H1 (cell line): Measurements from ENCODE around the gene MAP4K5. TPM values are rescaled to one million over a fixed set of nuclear protein-coding genes. Genes with fewer than 3 reads are reported as not detected.

Source experiments
- CTCF ChIA-PET: fragments of 300-600 bp; sonication (Branson Sonifier 250); formaldehyde crosslinking; loops from one replicate; lab custom pipeline; 2021; ENCODE audit not compliant: partially characterized antibody; lab: Charles Lee
- POLR2A ChIA-PET: fragments of 300-600 bp; sonication (Branson Sonifier 250); formaldehyde crosslinking; loops from one replicate; lab custom pipeline; 2021; ENCODE audit warnings: inconsistent platforms; ENCODE audit not compliant: partially characterized antibody; lab: Charles Lee
- DNase-seq, 2 experiments: peaks; one replicate each; pipeline versions ENCODE4 v3.0.0 to v3.0.0-alpha.2; 2010 to 2022; ENCODE audit warnings: low spot score in 2 of 2, low read depth in 1 of 2, mixed read lengths in 1 of 2
- FAIRE-seq: peaks from 2 replicates; lab custom pipeline; 2011; peaks lifted over from hg19 to GRCh38; lab: Jason Lieb, UNC
- H2AFZ ChIP-seq: 2 replicates; pipeline ENCODE4 v1.8.1; 2012; ENCODE audit warnings: low read length, inconsistent platforms
- H2AK5ac ChIP-seq: 2 replicates; pipeline ENCODE4 v1.6.1; 2013; ENCODE audit warnings: low read depth, low read length
- H2BK120ac ChIP-seq: replicated peaks from 2 replicates; pipeline ENCODE3; 2013; ENCODE audit warnings: low read depth, low read length, inconsistent platforms
- H2BK12ac ChIP-seq: 2 replicates; pipeline ENCODE4 v1.6.1; 2013; ENCODE audit warnings: low read depth, low read length
- H2BK15ac ChIP-seq: 2 replicates; pipeline ENCODE4 v1.6.1; 2013; ENCODE audit warnings: low read length
- H2BK20ac ChIP-seq: 2 replicates; pipeline ENCODE4 v1.6.1; 2013; ENCODE audit warnings: low read length
- H2BK5ac ChIP-seq: 2 replicates; pipeline ENCODE4 v1.6.1; 2013; ENCODE audit warnings: low read depth, low read length
- H3K14ac ChIP-seq: 2 replicates; pipeline ENCODE4 v1.6.1; 2013; ENCODE audit warnings: inconsistent platforms; ENCODE audit not compliant: insufficient read length
- H3K18ac ChIP-seq: 2 replicates; pipeline ENCODE4 v1.6.1; 2013; ENCODE audit warnings: low read length; ENCODE audit errors: extremely low read depth
- H3K23ac ChIP-seq: 2 replicates; pipeline ENCODE4 v1.6.1; 2013; ENCODE audit warnings: inconsistent platforms; ENCODE audit not compliant: insufficient read length
- H3K23me2 ChIP-seq: 2 replicates; pipeline ENCODE4 v1.6.1; 2013; ENCODE audit warnings: low read depth, low read length
- H3K27ac ChIP-seq: 2 replicates; pipeline ENCODE4 v1.6.1; 2011; ENCODE audit warnings: low read depth, low read length, inconsistent platforms
- H3K27me3 ChIP-seq, 4 experiments: replicated peaks in 1 of 4; 1 replicate in 1 of 4; 2 replicates in 3 of 4; pipeline versions ENCODE4 v1.6.1 to v1.8.1; 2011 to 2013; ENCODE audit warnings: low read length in 3 of 4, mild to moderate bottlenecking in 3 of 4, inconsistent platforms in 2 of 4, mixed read lengths in 2 of 4, moderate library complexity in 1 of 4; ENCODE audit not compliant: control insufficient read depth in 3 of 4, insufficient read depth in 3 of 4; ENCODE audit errors: extremely low read depth in 1 of 4
- H3K36me3 ChIP-seq, 4 experiments: 2 replicates each; pipeline versions ENCODE4 v1.6.1 to v1.8.1; 2011 to 2013; ENCODE audit warnings: mild to moderate bottlenecking in 4 of 4, low read length in 3 of 4, moderate library complexity in 2 of 4, control low read depth in 1 of 4, inconsistent platforms in 1 of 4; ENCODE audit not compliant: insufficient read depth in 4 of 4, control insufficient read depth in 2 of 4
- H3K4ac ChIP-seq: replicated peaks from 2 replicates; pipeline ENCODE3; 2013; ENCODE audit warnings: low read length, low read depth, mixed read lengths, inconsistent platforms; ENCODE audit not compliant: insufficient read length
- H3K4me1 ChIP-seq, 4 experiments: replicated peaks in 1 of 4; 1 replicate in 1 of 4; 2 replicates in 3 of 4; pipeline versions ENCODE4 v1.6.1 to v1.8.1; 2011 to 2013; ENCODE audit warnings: low read length in 3 of 4, inconsistent platforms in 2 of 4, mixed read lengths in 1 of 4; ENCODE audit not compliant: insufficient read depth in 4 of 4, control insufficient read depth in 3 of 4
- H3K4me2 ChIP-seq, 2 experiments: 2 replicates each; pipeline versions ENCODE4 v1.6.1 to v1.8.1; 2011 to 2013; ENCODE audit warnings: low read depth in 2 of 2, low read length in 2 of 2, control low read depth in 1 of 2, inconsistent platforms in 1 of 2, mild to moderate bottlenecking in 1 of 2; ENCODE audit not compliant: insufficient read depth in 1 of 2
- H3K4me3 ChIP-seq, 4 experiments: fragments of 200-600, 300-600 bp in 1 of 4; sonication (generic), shearing (Covaris generic), sonication (Bioruptor Twin) in 1 of 4; 2 replicates each; pipeline versions ENCODE4 v1.5.1 to v1.8.1; 2011 to 2016; ENCODE audit warnings: low read length in 4 of 4, low read depth in 3 of 4, control low read depth in 2 of 4, inconsistent platforms in 2 of 4, mild to moderate bottlenecking in 2 of 4, mixed read lengths in 1 of 4, moderate library complexity in 1 of 4; ENCODE audit not compliant: insufficient read depth in 2 of 4; ENCODE audit errors: extremely low read depth in 1 of 4
- H3K56ac ChIP-seq: replicated peaks from 2 replicates; pipeline ENCODE3; 2013; ENCODE audit warnings: low read depth, mild to moderate bottlenecking, mixed read lengths, low read length, inconsistent platforms; ENCODE audit not compliant: insufficient read length
- H3K79me1 ChIP-seq: 2 replicates; pipeline ENCODE4 v1.6.1; 2013; ENCODE audit warnings: low read depth, low read length, control low read depth
- H3K79me2 ChIP-seq, 2 experiments: 2 replicates each; pipeline versions ENCODE4 v1.6.1 to v1.8.1; 2012 to 2013; ENCODE audit warnings: low read length in 2 of 2, mild to moderate bottlenecking in 2 of 2, inconsistent platforms in 1 of 2; ENCODE audit not compliant: insufficient read depth in 2 of 2, control insufficient read depth in 1 of 2
- H3K9ac ChIP-seq, 4 experiments: replicated peaks in 1 of 4; 1 replicate in 1 of 4; 2 replicates in 3 of 4; pipeline versions ENCODE4 v1.6.1 to v1.8.1; 2011 to 2013; ENCODE audit warnings: low read depth in 3 of 4, low read length in 3 of 4, control low read depth in 2 of 4, mild to moderate bottlenecking in 2 of 4, moderate library complexity in 2 of 4, inconsistent platforms in 1 of 4; ENCODE audit errors: extremely low read depth in 1 of 4
- H3K9me3 ChIP-seq, 2 experiments: 2 replicates each; pipeline versions ENCODE4 v1.6.1 to v1.8.1; 2012 to 2013; ENCODE audit warnings: mild to moderate bottlenecking in 2 of 2, moderate library complexity in 2 of 2, control low read depth in 1 of 2, inconsistent platforms in 1 of 2, low read depth in 1 of 2, low read length in 1 of 2, mixed read lengths in 1 of 2; ENCODE audit not compliant: insufficient read depth in 2 of 2
- H4K20me1 ChIP-seq, 2 experiments: replicated peaks in 1 of 2; 2 replicates each; pipeline versions ENCODE3 to v1.8.1; 2011 to 2013; ENCODE audit warnings: inconsistent platforms in 2 of 2, low read length in 2 of 2, mild to moderate bottlenecking in 1 of 2; ENCODE audit not compliant: insufficient read depth in 2 of 2, control insufficient read depth in 1 of 2
- H4K5ac ChIP-seq: 2 replicates; pipeline ENCODE4 v1.6.1; 2013; ENCODE audit warnings: low read length, low read depth, mixed read lengths, inconsistent platforms; ENCODE audit not compliant: insufficient read length
- H4K8ac ChIP-seq: 2 replicates; pipeline ENCODE4 v1.8.0; 2013; ENCODE audit warnings: mild to moderate bottlenecking, moderate library complexity, low read length, inconsistent platforms; ENCODE audit not compliant: insufficient read depth; ENCODE audit errors: extremely low read depth
- H4K91ac ChIP-seq: replicated peaks from 2 replicates; pipeline ENCODE3; 2013; ENCODE audit warnings: low read length, mixed read lengths, inconsistent platforms; ENCODE audit not compliant: insufficient read length
- CHD1 ChIP-seq: IDR thresholded peaks from 2 replicates; pipeline ENCODE4 v1.6.1; 2012; ENCODE audit warnings: low read depth, low read length, improper control_type of control experiment
- NANOG ChIP-seq: IDR thresholded peaks from 2 replicates; pipeline ENCODE4 v1.6.1; 2011; ENCODE audit warnings: low read length, low read depth, mild to moderate bottlenecking, inconsistent platforms; ENCODE audit not compliant: insufficient read depth, poor library complexity, severe bottlenecking
- WGBS, 2 experiments: shearing (Covaris generic) in 1 of 2; methylation state at CpG; one replicate each; pipeline versions ENCODE4 v1.1.6 to v1.1.7; 2013 to 2015; ENCODE audit warnings: low lambda C conversion rate in 2 of 2, mixed read lengths in 2 of 2, inconsistent platforms in 1 of 2, low coverage in 1 of 2, missing lambda C conversion rate in 1 of 2; ENCODE audit not compliant: insufficient replicate concordance in 2 of 2, insufficient coverage in 1 of 2, insufficient read length in 1 of 2; ENCODE audit errors: extremely low coverage in 1 of 2, missing lambda C conversion rate in 1 of 2; 5-methylcytosine and 5-hydroxymethylcytosine counted together
- polyA plus RNA-seq, 7 experiments: library from polyadenylated mRNA; depleted of rRNA in 3 of 7; stranded (reverse) in 5 of 7; unstranded in 2 of 7; fragments of >200 nt in 5 of 7; fragments of 200-250 nt in 2 of 7; gene quantifications; 1 replicate in 5 of 7; 2 replicates in 1 of 7; 4 replicates in 1 of 7; pipeline versions ENCODE4 v1.2.1 to v1.2.3, GENCODE V29; 2011 to 2013; ENCODE audit warnings: missing spikeins in 2 of 7, mixed read lengths in 2 of 7
- total RNA-seq: library from RNA; stranded (reverse); fragmentation: NEBNext Ultra II Directional; extraction: Animal tissue kit (Norgen Biotek cat#: 25700); gene quantifications from 2 replicates; pipeline ENCODE4 v1.2.1, GENCODE V29; 2021

The MAP4K5 gene
- total and polyA plus RNA-seq, 2 of the 8 experiments (the other 6 are each of a cell fraction or from before 2014, with no cell fraction given): 7.6 to 34.5 TPM

- Histone ChIP-seq H2AFZ (no peak overlapping the region), H3K9ac (no peak overlapping the region), H3K4me3 (no peak overlapping the region), H3K9me3 (no peaks in the 10 kb centered on the region), H2BK20ac (no peak overlapping the region), H3K14ac (no peak overlapping the region), H3K18ac (no peak overlapping the region), H3K36me3 (peaks cover 0 to 7% (median 0%) of the 10 kb centered on the region in 4 experiments; a peak in 1 of 8 replicates), H3K23ac (no peak overlapping the region), H3K4me2 (no peak overlapping the region), H3K27me3 (no peaks in the 10 kb centered on the region), H4K91ac (no peak overlapping the region), H2BK12ac (no peak overlapping the region), H4K8ac (no peak overlapping the region), H3K79me2 (peaks cover 0 to 21% of the 10 kb centered on the region in 2 experiments; a peak in 2 of 4 replicates), H3K4ac (no peak overlapping the region), H3K79me1 (no peaks in the 10 kb centered on the region; the same call in 1 of the 2 replicates), H3K23me2 (no peaks in the 10 kb centered on the region), H2BK120ac (no peak overlapping the region), H2AK5ac (no peak overlapping the region), H4K5ac (no peak overlapping the region), H4K20me1 (no peaks in the 10 kb centered on the region), H3K27ac (no peak overlapping the region), H2BK5ac (no peak overlapping the region), H3K4me1 (no peaks in the 10 kb centered on the region), H3K56ac (no peak overlapping the region), H2BK15ac (no peak overlapping the region)
- TF ChIP-seq CHD1 (no peak), NANOG (no peak)
- WGBS, 2 experiments: 94% methylated on average over 2 of the region's 2 CpGs; no CpG with 5 or more reads in 1 of the 2 experiments
- DNase-seq (no peak), FAIRE-seq (no peak)
- CTCF ChIA-PET: no interaction called here
- POLR2A ChIA-PET: no interaction called here
Measured at GRCh38 chr14:50501642-50502041, 30.7 kb downstream of the MAP4K5 start.
